ENCODE measurements around the gene ATG4B. TPM values are rescaled to one million over a fixed set of nuclear protein-coding genes. Genes with fewer than 3 reads are reported as not detected.

ATG4B gene
- total and polyA plus RNA-seq, 2 of the 4 experiments (the other 2 are of a cell fraction), result 113 to 146 TPM

DNA sequence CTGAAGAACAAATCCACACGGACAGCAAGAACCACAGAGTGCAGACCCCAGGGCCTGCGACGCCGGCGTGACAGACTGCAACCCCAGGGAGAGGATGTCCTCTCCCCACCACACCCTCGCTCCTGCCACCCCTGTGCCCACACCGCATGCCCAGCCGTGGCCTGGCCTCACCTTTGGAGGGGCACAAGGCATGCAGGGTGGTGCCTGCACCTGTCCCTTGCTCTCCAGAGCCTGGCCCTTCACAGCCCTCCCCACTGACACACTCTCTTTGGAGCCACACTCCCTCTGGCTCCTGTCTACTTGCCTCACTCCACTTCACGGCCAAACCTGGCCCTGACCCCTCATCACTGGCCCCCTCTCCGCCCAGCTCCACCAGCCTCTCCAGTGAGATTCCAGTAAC, 9.8 kb upstream of the ATG4B start:
- Histone ChIP-seq H4K91ac (ENCODE audit: insufficient read depth, low read depth, low read length) (no peak overlapping the region), H3K9ac (ENCODE audit: low read depth, low read length) (no peak overlapping the region), H2BK20ac (ENCODE audit: low read depth, low read length) (no peak overlapping the region), H3K56ac (ENCODE audit: extremely low read depth, insufficient read depth, low read length) (no peak overlapping the region), H3K27ac (ENCODE audit: insufficient read depth, low read length) (no peak overlapping the region), H3K23ac (ENCODE audit: low read depth, low read length) (no peak overlapping the region), H3K4me2 (ENCODE audit: low read depth, low read length) (no peak overlapping the region), H2BK15ac (ENCODE audit: low read depth, low read length) (no peak overlapping the region), H2BK5ac (ENCODE audit: low read depth, low read length, poor library complexity, severe bottlenecking) (no peak overlapping the region), H2AFZ (replicated peaks; ENCODE audit: low read length, poor library complexity) (no peak overlapping the region), H3K9me1 (ENCODE audit: insufficient read depth, low read length) (peaks cover 11% of the 10 kb centered on the region; the same call in 1 of the 2 replicates), H3K4ac (ENCODE audit: low read depth, low read length) (no peak overlapping the region), H4K20me1 (ENCODE audit: insufficient read depth, low read length) (peaks cover 47% of the 10 kb centered on the region), H2AK5ac (ENCODE audit: low read depth, low read length) (no peak overlapping the region), H3K9me3 (ENCODE audit: control insufficient read depth, insufficient read depth, low read length) (no peaks in the 10 kb centered on the region), H2BK120ac (ENCODE audit: low read depth, low read length) (no peak overlapping the region), H3K4me3 (ENCODE audit: insufficient read depth, low read depth, low read length) (no peak overlapping the region), H3K14ac (replicated peaks; ENCODE audit: low read depth, low read length) (no peak overlapping the region), H4K8ac (ENCODE audit: low read depth in 2 of 2, low read length in 2 of 2) (no peak overlapping the region), H3K79me1 (ENCODE audit: low read depth in 1 of 2, low read length in 2 of 2) (peaks cover 32 to 74% of the 10 kb centered on the region in 2 experiments), H3K27me3 (ENCODE audit: control insufficient read depth, insufficient read depth, low read length) (no peaks in the 10 kb centered on the region), H2AK9ac (replicated peaks; ENCODE audit: low read depth, low read length, poor library complexity) (no peak overlapping the region), H3K36me3 (ENCODE audit: control insufficient read depth, insufficient read depth, low read length) (peaks cover 11% of the 10 kb centered on the region), H3K18ac (ENCODE audit: low read depth, low read length) (no peak overlapping the region), H4K5ac (ENCODE audit: low read depth, low read length) (no peak overlapping the region), H3K4me1 (ENCODE audit: control insufficient read depth, insufficient read depth, low read length) (peaks cover 6% of the 10 kb centered on the region)
- no peak for DNase-seq
- intact Hi-C loops (cut with micrococcal nuclease) (no loop called here), dilution Hi-C loops (cut with HindIII; ENCODE audit: low sequenced_read_pairs, unreplicated experiment) (no loop called here), in situ Hi-C loops (cut with MboI; ENCODE audit: low sequenced_read_pairs) (no loop called here)
- WGBS, 2 experiments (ENCODE audit: extremely low coverage in 2 of 2, insufficient read length in 1 of 2), result 97% methylated on average over 6 of the region's 10 CpGs; no CpG with 5 or more reads in 1 of the 2 experiments
- no peak for ATAC-seq (ENCODE audit: low read depth)
- CTCF ChIA-PET, result no interaction called here
- no peak for TF ChIP-seq MAFK (IDR thresholded peaks at IDR 0.05; ENCODE audit: low read depth, low read length)
- no peak for TF ChIP-seq RFX5 (IDR thresholded peaks at IDR 0.05; ENCODE audit: low read depth, low read length)
- BruUV-seq (replicated peaks), result no TSS peak
- POLR2A ChIA-PET (ENCODE audit: unreplicated experiment), result no interaction called here
